ENCODE measurements around the gene MME.
"Not testable (repeated sequence)": the region's sequence is repeated elsewhere in the genome, so short reads cannot be mapped to it uniquely, and the experiment has no call there.

The MME gene

DNA sequence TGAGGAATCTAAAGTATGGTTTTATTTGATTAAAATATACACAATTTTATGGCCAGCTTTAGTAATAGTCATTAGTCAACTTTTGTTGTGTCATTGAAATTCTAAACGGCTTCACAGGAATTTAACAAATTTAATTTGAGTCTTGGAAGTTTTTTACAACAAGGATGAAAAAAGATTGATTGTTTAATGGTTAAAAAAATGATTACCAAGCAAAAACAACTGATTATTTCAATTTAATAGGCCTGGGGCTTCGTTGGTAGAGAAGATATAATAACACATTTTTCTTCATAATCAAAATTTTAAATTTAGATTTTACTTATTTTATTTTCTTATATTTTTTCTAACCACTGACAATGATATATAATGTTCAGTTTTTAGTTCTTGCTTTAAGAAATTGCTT is 4.4 kb downstream of the MME start:
- DNase-seq: no peak

DNA sequence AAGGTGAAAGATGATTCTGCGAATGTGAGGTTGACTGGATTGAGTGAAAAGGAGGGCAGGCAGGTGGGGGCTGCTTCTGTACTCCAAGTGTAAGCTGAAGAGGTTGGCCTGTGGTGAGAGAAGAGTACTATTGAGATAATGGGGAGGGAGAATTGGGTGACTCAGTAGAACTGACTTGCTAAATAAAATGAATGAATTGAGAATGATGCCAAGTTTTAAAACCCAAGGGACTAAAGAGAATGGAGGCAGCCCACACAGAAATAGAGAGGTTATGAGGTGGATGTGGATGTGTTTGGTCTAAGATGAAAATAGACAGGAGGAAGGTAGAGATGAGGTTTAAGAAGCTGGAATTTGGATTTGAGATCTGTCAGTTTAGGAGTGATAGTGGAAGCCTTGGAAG is 5.9 kb downstream of the MME start:
- DNase-seq: peak; percentile 19

DNA sequence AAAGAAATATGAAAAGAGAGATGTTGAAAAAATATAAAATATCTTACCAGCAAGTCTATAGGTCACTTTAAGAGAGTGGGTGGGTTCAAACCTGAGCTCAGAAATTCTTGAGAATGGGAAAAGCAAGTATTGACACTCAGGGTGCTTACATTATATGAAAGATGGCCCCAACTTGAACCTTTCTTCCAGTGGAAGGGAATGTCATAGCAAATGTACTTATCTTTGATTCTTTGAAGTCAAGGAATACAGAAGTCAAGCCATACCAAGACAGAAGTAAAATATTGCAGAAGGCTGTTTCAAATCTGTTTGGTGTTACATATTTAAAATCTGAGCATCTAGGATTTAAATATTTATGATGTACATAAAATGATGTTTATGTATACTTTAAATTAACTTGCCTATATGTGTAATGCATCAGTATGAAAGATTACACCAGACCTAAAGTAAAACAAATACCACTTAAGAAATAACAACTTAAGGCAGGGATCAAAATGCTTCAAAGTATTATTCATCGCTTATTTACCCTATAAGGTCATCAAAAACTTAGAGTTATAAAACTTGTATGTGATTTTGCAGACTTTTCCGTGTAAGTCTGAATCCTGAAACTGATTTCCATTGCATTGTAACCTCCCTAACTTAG is 8.7 kb downstream of the MME start:
- DNase-seq: peak; percentile 62

DNA sequence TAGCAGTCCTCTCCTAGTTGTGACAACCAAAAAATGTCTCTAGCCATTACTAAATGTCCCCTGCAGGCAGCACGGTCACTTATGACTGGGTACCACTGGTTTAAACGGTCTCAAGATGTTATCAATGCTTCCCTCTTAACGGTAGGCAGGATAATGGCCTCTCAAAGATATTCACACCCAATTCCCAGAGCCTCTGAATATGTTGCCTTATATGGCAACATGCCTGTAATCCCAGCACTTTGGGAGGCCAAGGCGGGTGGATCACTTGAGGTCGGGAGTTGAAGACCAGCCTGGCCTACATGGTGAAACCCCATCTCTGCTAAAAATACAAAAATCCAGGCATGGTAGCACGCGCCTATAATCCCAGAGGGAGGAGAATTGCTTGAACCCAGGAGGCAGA is 9.4 kb downstream of the MME start:
- DNase-seq: no peak

DNA sequence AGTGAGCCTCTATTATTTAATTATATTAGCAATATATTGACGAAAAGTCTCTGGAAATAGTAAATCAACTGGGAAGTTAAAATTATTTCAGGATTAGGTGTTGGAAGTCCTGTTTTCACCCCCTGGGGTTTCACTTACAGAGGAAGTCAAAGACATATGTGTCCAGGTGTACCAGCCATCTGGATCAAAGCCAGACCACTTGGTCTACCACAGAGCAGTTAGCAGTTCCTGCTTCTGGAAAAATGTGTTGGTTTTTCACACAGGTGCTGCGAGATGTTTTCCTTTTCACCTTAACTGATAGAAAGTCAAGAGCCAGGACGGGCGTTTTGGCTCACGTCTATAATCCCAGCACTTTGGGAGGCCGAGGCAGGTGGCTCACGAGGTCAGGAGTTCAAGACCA is 13.1 kb downstream of the MME start:
- no peak for DNase-seq

DNA sequence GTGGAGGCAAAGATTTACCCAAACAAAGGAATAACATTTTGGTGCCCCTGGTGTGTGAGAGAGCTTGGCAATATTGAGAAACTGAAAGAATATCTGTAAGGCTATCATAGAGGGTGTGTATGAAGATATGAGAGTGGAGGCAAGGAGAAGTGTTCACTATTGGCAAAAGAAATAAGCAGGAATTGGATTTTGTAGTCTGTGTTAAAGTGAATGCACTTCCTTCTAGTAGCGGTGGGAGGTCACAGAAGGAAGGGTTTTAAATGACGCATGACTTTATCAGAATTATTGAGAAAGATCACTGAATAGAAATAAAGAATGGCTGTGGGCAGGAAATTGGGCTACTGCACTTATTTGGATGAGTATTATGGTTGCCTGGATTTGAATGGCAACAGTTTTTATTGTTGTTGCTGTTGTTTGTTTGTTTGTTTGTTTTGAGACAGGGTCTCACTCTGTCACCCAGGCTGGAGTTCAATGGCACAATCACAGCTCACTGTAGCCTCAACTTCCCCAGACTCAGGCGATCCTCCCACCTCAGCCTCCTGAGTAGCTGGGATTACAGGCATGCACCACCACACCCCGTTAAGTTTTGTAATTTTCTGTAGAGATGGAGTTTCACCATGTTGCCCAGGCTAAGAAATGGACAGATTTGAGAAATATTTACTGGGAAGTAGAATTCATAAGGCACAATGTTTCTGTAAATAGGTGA is 16.3 kb downstream of the MME start:
- no peak for DNase-seq

DNA sequence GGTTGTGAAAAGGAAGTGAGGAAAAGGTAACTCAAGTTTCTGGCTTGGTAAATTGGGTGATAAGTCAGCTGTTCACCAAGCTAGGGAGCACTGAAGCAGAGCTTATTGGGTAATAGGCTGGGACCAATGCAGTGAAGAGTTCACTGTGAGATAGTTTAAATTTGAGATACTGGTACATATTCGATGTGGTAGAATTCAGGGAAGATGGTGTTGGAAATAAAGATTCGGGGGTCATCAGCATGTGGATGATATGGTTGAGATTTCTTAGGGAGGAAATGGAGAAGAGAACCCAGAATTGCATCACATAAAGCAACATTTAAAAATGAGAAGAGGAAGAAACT is 16.9 kb downstream of the MME start:
- no peak for DNase-seq

DNA sequence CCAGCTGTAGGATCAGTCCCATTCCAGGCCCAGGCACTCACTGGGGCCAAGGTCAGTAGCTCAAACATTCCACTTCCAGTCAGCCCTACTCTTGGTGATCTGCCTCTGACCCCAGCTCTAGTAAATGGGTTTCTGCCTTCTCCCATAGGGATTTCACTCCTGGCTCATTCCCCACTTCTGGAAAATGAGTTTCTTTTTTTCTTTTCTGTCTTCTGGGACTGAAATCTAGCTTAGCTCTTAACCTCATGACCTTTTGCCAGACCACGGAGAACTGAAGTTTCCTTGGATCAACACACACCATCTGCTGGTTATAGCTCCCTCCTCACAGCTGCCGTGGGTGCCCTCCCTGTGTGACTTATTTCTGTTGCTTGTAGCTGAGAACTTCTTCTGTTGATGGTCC is 21.3 kb downstream of the MME start:
- no peak for DNase-seq

DNA sequence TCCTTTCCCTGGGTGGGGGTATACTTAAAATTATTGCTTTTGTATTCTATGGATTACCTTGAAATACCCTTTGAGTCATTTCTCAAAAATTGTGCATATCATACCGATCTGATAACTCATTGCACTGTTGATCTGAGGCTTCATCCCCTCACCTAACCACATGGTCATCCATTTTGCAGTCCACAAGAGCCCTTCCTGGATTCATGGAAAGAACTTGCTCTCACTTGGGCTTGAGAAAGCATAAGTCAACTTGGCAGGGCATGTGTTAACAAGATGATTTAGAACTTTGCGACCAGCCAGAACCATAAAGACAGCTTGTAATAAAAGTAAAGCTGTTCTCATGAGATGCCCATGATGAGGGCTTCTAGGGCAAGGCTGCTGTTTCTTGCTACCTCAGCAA is 22.2 kb downstream of the MME start:
- peak; percentile 32 for DNase-seq

DNA sequence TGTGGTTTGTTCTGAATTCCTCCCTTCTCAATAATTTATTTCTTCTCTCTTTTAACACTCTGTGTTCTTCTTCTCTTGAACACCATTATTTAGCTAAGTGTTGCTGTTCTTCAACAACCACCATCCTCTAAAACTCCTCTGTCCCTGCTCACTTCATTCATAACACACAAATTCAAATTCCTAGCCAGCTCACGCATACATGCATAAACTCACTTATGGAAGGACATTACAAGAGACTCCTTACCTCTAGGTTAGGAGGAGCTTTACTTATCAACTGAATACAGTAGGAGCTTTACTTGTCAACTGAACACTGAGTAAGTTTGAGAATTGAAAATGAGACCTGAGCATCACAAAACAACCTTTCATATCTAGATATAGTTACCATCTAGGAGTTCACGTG is 23.6 kb downstream of the MME start:
- no peak for DNase-seq

DNA sequence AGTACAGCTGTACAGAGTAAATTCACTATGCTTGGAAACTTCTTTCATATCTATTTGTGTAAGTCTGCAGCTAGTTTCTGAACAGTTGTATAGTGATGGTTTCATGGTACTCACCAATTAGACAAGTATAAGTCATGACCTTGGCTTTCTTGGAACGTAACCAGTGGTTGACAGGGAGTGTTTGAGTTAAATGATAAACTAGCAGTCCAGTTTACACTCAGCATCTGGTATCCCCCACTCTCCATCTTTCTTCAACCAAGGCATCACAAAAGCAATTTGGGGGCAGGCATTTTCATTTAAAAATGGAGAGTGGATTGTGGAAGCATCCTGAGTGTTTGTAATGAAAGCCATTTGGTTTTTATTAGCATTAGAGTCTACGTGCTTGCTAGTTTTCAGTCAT is 26.0 kb downstream of the MME start:
- DNase-seq: no peak

DNA sequence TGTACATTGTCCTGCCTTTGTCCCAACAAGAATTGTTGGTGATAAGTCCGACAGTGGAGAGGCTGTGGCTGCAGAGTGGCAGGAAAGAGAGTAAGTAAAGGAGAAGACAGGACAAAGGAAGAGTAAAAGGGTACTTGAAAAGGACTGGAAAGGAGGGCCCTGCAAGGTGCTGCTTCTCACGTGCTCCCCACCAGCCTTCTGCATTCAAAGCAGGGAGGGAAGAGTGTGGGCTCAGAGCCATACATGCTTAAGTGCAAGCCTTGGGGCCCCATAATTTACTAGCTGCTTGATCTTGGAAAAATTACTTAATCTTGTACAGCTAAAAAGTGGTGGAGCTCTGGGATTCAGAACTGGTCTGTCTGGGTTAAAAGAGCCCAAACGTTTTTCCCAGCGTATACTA is 29.9 kb downstream of the MME start:
- no peak for DNase-seq

DNA sequence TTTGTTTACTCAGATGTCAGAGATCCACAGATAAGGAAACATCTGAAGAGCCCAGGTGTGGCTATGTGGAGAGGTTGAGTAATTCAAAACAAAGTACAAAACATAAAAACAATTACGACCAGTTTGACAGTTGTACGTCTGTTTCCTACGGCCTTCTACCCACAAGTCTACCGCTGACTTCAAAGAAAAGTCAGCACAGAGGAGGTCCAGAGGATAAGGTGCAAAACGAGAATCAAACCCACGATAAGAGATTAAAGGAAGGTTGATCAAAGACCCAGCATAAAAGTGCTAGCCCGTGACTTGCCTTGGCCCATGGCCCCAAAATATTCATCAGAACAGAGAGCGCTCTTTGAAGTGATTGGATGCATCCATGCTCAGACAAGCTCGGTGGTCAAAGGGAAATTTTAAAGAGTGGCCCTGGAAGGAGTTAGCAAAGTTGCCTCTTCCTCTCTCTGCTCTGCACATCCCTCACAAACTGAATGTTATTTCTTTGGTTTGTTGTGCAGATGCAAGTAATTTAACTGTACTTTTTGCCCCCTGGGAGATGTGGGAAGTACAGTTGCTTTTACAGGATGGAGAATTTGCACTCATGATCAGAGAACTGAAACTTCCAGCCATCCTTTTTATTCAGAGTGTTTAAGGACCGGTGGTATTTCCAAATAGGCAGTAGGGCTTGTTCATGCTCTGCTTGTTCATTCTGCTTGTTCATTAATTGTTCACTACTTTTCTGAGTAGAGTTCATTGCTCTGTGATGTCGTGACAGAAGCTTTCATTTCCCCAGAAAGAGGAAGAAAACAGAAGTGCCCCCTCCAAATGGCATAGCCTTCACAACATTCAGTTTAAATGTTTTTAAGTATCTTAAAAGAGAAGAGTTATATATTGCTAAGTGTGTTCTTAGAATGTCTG is 31.1 kb downstream of the MME start:
- no peak for DNase-seq

DNA sequence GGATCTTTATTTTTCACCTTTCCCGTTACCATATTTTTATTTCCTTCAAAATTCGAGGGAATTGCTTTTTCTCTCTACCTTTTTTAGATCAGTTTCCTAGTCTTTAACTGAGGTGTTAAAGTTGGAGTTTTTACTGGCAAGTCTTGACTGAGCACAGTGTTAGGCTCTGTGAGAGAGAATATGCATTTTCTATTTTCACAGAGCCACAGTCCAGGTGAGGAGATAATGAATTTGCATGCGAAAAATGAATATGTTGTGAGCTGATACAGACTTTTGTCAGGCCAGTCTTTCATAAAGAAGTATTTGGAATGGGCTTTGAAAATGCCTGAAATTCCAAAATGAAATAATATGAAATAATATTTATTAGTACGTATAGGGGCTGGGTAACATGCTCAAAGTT is 31.9 kb downstream of the MME start:
- DNase-seq: no peak

DNA sequence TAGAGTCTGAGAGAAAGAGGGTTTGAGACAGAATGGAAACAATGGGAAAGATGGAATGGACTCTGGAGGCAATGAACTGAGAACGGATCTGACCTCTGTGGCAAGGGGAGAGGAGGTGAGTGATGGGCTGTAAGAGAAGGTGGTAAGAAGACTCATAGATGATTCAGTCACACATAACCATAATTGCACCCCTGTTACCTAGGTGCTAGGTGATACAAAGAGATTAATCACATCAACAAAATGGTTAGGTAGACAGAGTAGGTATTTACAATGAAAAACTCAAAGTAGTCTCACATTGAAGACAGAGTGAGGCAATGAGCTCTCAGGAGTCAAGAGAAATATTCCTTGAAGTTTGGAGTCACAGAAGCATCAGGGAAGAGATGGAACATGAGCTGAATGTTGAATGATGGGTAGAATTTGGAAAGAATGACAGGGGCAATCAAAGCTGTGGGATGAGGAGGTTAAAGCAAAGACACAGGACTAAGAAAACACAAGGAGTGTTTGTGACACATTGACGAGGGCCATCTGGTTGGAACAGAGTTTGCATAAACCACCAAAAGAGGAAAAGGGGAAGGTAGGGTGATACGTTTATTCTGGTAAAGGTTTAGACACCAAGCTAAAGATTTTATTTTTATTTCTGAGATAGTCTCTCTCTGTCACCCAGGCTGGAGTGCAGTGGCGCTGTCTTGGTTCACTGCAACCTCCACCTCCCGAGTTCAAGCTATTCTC is 32.7 kb downstream of the MME start:
- no peak for DNase-seq

DNA sequence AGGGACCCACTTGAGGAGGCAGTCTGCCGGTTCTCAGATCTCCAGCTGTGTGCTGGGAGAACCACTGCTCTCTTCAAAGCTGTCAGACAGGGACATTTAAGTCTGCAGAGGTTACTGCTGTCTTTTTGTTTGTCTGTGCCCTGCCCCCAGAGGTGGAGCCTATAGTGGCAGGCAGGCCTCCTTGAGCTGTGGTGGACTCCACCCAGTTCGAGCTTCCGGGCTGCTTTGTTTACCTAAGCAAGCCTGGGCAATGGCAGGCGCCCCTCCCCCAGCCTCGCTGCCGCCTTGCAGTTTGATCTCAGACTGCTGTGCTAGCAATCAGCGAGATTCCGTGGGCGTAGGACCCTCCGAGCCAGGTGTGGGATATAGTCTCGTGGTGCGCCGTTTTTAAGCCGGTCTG is 44.6 kb downstream of the MME start:
- not testable (repeated sequence) for DNase-seq

DNA sequence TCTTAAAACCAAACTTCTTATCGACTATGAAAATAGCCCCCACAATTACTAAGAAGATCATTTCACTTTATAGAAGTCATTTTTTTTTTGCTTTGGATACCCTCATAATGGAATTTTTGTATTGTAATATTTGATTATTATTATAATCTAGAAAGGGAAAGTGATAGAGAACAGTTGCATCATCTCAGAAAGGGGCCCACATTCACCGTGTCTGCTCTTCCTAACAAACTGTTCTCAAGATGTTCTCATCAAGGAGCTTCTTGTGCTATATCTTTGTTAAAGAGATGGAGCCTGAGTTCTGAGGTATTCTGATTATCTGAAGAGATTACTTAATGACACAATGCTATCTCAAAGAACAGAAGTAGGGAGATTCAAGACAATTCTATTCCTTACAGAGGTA is 49.3 kb downstream of the MME start:
- DNase-seq: no peak

DNA sequence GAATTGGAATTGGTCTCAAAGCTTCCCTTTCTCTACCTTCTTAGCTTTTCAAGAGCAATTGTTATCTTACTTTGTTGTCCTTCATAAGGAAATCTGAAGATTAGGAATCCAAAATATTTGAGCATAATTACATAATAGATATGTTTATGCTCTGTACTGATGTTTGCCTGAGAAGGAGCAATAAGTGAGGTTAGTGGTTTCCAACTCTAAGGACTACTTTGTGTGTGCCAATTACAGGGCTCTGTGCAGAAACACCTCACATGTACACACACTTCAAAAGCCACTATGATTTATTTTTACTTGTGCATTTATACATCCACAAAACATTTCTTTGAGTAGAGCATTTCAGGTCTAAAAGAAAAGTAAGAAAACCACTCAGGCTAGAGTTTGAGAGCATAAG is 49.9 kb downstream of the MME start:
- no peak for DNase-seq

DNA sequence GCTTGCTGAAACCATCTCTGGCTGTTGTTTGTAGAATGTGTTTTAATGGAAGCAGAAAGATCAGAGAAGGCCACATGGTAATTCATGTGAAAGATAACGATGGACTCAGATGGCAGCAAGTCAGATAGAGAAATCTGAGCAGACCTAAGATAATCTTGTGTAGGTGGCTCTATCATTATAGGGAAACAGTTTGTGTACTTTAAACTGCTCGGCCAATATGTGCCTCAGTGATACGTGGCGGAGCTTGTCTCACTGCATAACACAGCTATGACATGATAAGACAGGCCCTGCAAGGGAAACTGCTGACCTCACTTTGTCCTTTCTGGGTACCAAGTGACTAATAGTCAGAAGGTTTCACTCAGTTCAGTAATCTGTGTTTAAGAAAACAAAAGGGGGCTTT is 51.0 kb downstream of the MME start:
- DNase-seq: peak; percentile 46

DNA sequence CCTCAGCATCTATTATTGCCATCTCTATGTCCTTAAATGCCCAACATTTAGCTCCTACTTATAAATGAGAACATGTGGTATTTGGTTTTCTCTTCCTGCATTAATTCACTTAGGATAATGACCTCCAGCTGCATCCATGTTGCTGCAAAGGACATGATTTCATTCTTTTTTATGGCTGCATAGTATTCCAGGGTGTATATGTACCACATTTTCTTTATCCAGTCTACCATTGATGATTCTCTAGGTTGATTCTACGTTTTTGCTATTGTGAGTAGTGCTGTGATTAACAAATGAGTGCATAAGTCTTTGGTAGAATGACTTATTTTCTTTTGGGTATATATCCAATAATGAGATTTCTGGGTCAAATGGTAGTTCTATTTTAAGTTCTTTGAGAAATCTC is 54.2 kb downstream of the MME start:
- DNase-seq: not testable (repeated sequence)

DNA sequence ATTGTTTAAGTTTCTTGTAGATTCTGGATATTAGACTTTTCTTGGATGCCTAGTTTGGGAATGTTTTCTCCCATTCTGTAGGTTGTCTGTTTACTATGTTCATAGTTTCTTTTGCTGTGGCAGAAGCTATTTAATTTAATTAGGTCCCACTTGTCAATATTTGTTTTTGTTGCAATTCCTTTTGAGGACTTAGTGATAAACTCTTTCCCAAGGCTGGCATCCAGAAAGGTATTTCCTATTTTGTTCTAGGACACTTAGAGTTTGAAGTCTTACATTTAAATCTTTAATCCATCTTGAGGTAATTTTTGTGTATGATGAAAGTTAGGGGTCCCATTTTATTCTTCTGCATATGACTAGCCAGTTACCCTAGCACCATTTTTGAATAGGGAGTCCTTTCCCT is 54.9 kb downstream of the MME start:
- no peak for DNase-seq

DNA sequence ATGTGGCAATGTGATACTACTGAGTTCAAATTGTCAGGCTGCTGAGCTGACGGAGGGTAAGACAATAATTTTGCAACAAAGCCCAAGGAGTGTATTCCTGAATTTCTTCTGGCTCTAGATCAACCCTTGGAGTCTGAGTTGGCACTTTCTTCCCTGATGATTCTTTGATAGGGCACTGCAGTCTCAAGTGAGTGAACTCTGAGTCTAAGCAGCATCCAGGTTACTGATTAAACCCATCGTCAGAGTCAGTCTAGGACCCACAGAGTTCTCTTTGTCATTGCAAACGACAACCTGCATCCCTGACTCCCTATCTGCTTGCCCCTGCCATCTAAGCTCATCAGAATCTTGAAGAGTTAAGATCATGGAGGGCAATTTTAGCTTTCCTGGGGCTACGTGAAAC is 58.6 kb downstream of the MME start:
- no peak for DNase-seq

DNA sequence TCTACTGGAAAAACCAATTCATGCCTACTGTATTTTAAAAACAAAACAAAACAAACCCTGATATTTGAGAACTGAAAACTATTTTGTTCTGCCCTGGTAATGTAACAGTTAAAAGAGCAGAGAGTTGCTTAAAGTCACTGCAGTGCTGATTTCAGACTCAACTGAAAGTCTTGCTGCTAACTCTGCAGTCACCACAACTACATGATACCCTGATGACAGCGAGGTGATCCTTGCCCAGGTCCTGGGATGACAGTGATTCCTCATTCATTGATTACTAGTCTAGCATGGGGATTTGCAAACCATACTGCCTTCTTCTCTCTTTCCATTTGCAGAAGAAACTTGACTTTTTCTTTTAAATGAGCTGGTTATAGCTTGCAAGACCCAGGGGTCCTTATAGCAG is 67.5 kb downstream of the MME start:
- DNase-seq: no peak
